K562 (cell line): ENCODE results near the gene ROM1. TPM values are rescaled to one million over a fixed set of nuclear protein-coding genes. Genes with fewer than 3 reads are reported as not detected.
A peak's percentile ranks its signal among the peaks of the same experiment; 100 is the strongest.
"Not testable (repeated sequence)": the region's sequence is repeated elsewhere in the genome, so short reads cannot be mapped to it uniquely, and the experiment has no call there.

Experiments used
- ATAC-seq: fragments of 200-7000 bp; cut with Tn5 transposase; 3 replicates; pipeline ENCODE4 v1.9.1; 2020; ENCODE audit warnings: moderate library complexity
- BruUV-seq: library from RNA; stranded (reverse); fragments of 400-500 nt; replicated peaks from 2 replicates; lab custom pipeline; 2021; lab: Mats Ljungman, UMichigan
- CTCF ChIA-PET: fragments of 300-600 bp; formaldehyde crosslinking; extraction: SDS; loops from one replicate; lab custom pipeline; 2021; ENCODE audit warnings: low intra/inter-chr PET ratio; lab: Yijun Ruan, JAX
- POLR2A ChIA-PET: fragments of 300-600, 350-650 bp; sonication (Branson Sonifier 250); formaldehyde crosslinking; extraction: SDS; loops from one replicate; lab custom pipeline; 2021; ENCODE audit warnings: antibody characterized with exemption, inconsistent platforms; lab: Yijun Ruan, JAX
- DNase-seq, 4 experiments: peaks; one replicate each; pipeline versions ENCODE4 v3.0.0 to v3.0.0-alpha.2; 2011 to 2018; ENCODE audit warnings: low spot score in 3 of 4, mixed read lengths in 3 of 4; ENCODE audit errors: extremely low read depth in 1 of 4
- FAIRE-seq: peaks from 2 replicates; lab custom pipeline; 2011; peaks lifted over from hg19 to GRCh38; lab: Jason Lieb, UNC
- H2AFZ ChIP-seq: 2 replicates; pipeline ENCODE4 v1.6.0; 2011; ENCODE audit warnings: low read depth, low read length, control low read depth, inconsistent platforms
- H3K27ac ChIP-seq: fragments of 200-600 bp; 3 replicates; pipeline ENCODE4 v1.8.0; 2011; ENCODE audit warnings: low read depth, mild to moderate bottlenecking, control low read depth, inconsistent platforms, low read length, moderate library complexity, mixed read lengths; ENCODE audit errors: extremely low read depth
- H3K27me3 ChIP-seq, 2 experiments: fragments of 300-600 bp in 1 of 2; 2 replicates in 1 of 2; 3 replicates in 1 of 2; pipeline versions ENCODE4 v1.6.0 to v1.8.0; 2011; ENCODE audit warnings: inconsistent platforms in 2 of 2, low read length in 2 of 2, mild to moderate bottlenecking in 1 of 2, mixed read lengths in 1 of 2, moderate library complexity in 1 of 2; ENCODE audit not compliant: control insufficient read depth in 2 of 2, insufficient read depth in 2 of 2
- H3K36me3 ChIP-seq: fragments of 300-600 bp; 3 replicates; pipeline ENCODE4 v1.8.0; 2011; ENCODE audit warnings: mild to moderate bottlenecking, low read length, inconsistent platforms; ENCODE audit not compliant: control insufficient read depth, insufficient read depth
- H3K4me1 ChIP-seq, 2 experiments: fragments of 200-600 bp in 1 of 2; replicated peaks in 1 of 2; 2 replicates in 1 of 2; 3 replicates in 1 of 2; pipeline versions ENCODE4 v1.5.1 to v1.8.0; 2011; ENCODE audit warnings: inconsistent platforms in 2 of 2, low read length in 2 of 2, mild to moderate bottlenecking in 1 of 2, mixed read lengths in 1 of 2, moderate library complexity in 1 of 2; ENCODE audit not compliant: control insufficient read depth in 2 of 2, insufficient read depth in 2 of 2
- H3K4me2 ChIP-seq: 2 replicates; pipeline ENCODE4 v1.6.1; 2011; ENCODE audit warnings: low read length, control low read depth, inconsistent platforms, mixed read lengths; ENCODE audit not compliant: insufficient read depth
- H3K4me3 ChIP-seq: fragments of 200-600 bp; sonication (generic), shearing (Covaris generic); 2 replicates; pipeline ENCODE4 v1.5.1; 2016; ENCODE audit warnings: control low read depth, inconsistent platforms
- H3K79me2 ChIP-seq: fragments of 200-600 bp; 3 replicates; pipeline ENCODE4 v1.8.0; 2011; ENCODE audit warnings: low read length, inconsistent platforms; ENCODE audit not compliant: control insufficient read depth, insufficient read depth
- H3K9ac ChIP-seq, 2 experiments: 2 replicates each; pipeline versions ENCODE4 v1.6.0 to v1.6.1; 2011; ENCODE audit warnings: low read depth in 2 of 2, low read length in 2 of 2, control low read depth in 1 of 2, inconsistent platforms in 1 of 2, mild to moderate bottlenecking in 1 of 2, mixed read lengths in 1 of 2; ENCODE audit not compliant: insufficient read depth in 1 of 2
- H3K9me1 ChIP-seq: one replicate; pipeline ENCODE4 v1.6.0; 2011; ENCODE audit warnings: inconsistent platforms, mild to moderate bottlenecking, low read length, moderate library complexity; ENCODE audit not compliant: control insufficient read depth, insufficient read depth
- H3K9me3 ChIP-seq: replicated peaks from 2 replicates; pipeline ENCODE4 v1.5.1; 2011; ENCODE audit warnings: low read depth, low read length, inconsistent platforms; ENCODE audit not compliant: control insufficient read depth, insufficient read depth
- H4K20me1 ChIP-seq: replicated peaks from 2 replicates; pipeline ENCODE4 v1.6.1; 2011; ENCODE audit warnings: low read length, inconsistent platforms, mixed read lengths; ENCODE audit not compliant: control insufficient read depth, insufficient read depth
- FOXK1 ChIP-seq: sonication (generic); formaldehyde crosslinking; IDR thresholded peaks from 2 replicates; pipeline ENCODE4 v1.8.0; 2022; ENCODE audit warnings: missing genetic modification reagents, mild to moderate bottlenecking, borderline replicate concordance
- POLR2G ChIP-seq: fragments of 200-400 bp; formaldehyde crosslinking; IDR thresholded peaks from 2 replicates; pipeline ENCODE4 v1.6.1; 2017; ENCODE audit warnings: low read depth, mild to moderate bottlenecking, antibody characterized with exemption, low read length, moderate library complexity
- POLR2H ChIP-seq: IDR thresholded peaks from 2 replicates; pipeline ENCODE4 v1.6.1; 2016; ENCODE audit warnings: missing genetic modification characterization, low read depth, mild to moderate bottlenecking, control low read depth, missing compliant biosample characterization, moderate library complexity
- RBFOX2 ChIP-seq: fragments of 200-400 bp; formaldehyde crosslinking; IDR thresholded peaks from 2 replicates; pipeline ENCODE4 v1.6.1; 2017; ENCODE audit warnings: low read depth, mild to moderate bottlenecking, low read length, moderate library complexity
- SMARCA4 ChIP-seq: fragments of 450-650 bp; IDR thresholded peaks from 2 replicates; pipeline ENCODE4 v1.6.1; 2016
- SNAPC5 ChIP-seq: fragments of 250-450 bp; sonication (Bioruptor Pico); IDR thresholded peaks from 2 replicates; pipeline ENCODE4 v1.8.0; 2021; ENCODE audit warnings: moderate library complexity, mild to moderate bottlenecking, inconsistent platforms
- TAF7 ChIP-seq: fragments of 450-650 bp; IDR thresholded peaks from 2 replicates; pipeline ENCODE4 v1.6.1; 2016; ENCODE audit warnings: missing genetic modification characterization, missing compliant biosample characterization
- TRIM28 ChIP-seq: fragments of 450-650 bp; IDR thresholded peaks from 2 replicates; pipeline ENCODE4 v1.6.1; 2017
- ZBTB26 ChIP-seq: fragments of 450-650 bp; formaldehyde crosslinking; IDR thresholded peaks from 2 replicates; pipeline ENCODE4 v1.4.0; 2022; ENCODE audit warnings: missing genetic modification characterization
- ZNF146 ChIP-seq: IDR thresholded peaks from one replicate; pipeline ENCODE4 v1.6.1; 2018; ENCODE audit warnings: missing compliant biosample characterization; ENCODE audit not compliant: unreplicated experiment
- ZNF436 ChIP-seq: fragments of 250-450, 450-650 bp; sonication (Bioruptor Pico); formaldehyde crosslinking; IDR thresholded peaks from 2 replicates; pipeline ENCODE4 v1.7.0; 2020; ENCODE audit warnings: mild to moderate bottlenecking
- ZNF449 ChIP-seq: fragments of 250-450 bp; sonication (Bioruptor Pico); IDR thresholded peaks from 2 replicates; pipeline ENCODE4 v1.8.0; 2022; ENCODE audit warnings: moderate library complexity, mild to moderate bottlenecking, inconsistent platforms
- WGBS: fragments of 100-300 bp; shearing (Covaris generic); methylation state at CpG from one replicate; pipeline ENCODE4 v1.1.6; 2016; ENCODE audit warnings: low coverage, mixed read lengths; ENCODE audit not compliant: insufficient coverage; ENCODE audit errors: missing lambda C conversion rate; 5-methylcytosine and 5-hydroxymethylcytosine counted together
- in situ Hi-C: fragments of 300-500 bp; cut with MboI; formaldehyde crosslinking; loops from 4 replicates; pipeline ENCODE4 v1.15.0; 2018; ENCODE audit warnings: inconsistent platforms, mixed read lengths
- intact Hi-C: fragments of 100-400 bp; cut with micrococcal nuclease; formaldehyde crosslinking; loops from 2 replicates; pipeline ENCODE4 v1.14.2; 2022
- polyA plus RNA-seq, 8 experiments: library from polyadenylated mRNA; depleted of rRNA in 4 of 8; stranded (reverse) in 5 of 8; unstranded in 3 of 8; fragments of >200 nt; fragmentation: Nextera tagmentation in 2 of 8; fragmentation: Illumina TruSeq in 1 of 8; extraction: Ambion mirVana in 2 of 8; extraction: Trizol in 1 of 8; gene quantifications; 2 replicates each; pipeline versions ENCODE4 v1.2.1 to v1.2.3, GENCODE V29; 2011 to 2014; ENCODE audit warnings: inconsistent platforms in 1 of 8, missing spikeins in 1 of 8
- total RNA-seq, 7 experiments: library from RNA; depleted of rRNA in 6 of 7; stranded (reverse); fragments of >200 nt in 6 of 7; fragmentation: Illumina TruSeq in 2 of 7; extraction: Trizol in 2 of 7; gene quantifications; 2 replicates each; pipeline versions ENCODE4 v1.2.1 to v1.2.3, GENCODE V29; 2011 to 2021; ENCODE audit warnings: low replicate concordance in 1 of 7

ROM1 gene
- total and polyA plus RNA-seq, 9 of the 15 experiments (the other 6 are each of a cell fraction or from before 2014, with no cell fraction given) = 0.75 to 4.0 (median 2.6) TPM

- POLR2A ChIA-PET, H3K27ac ChIP-seq, ATAC-seq, DNase-seq, in situ Hi-C loops, BruUV-seq, intact Hi-C loops, H3K4me2 ChIP-seq, H4K20me1 ChIP-seq, FAIRE-seq, H2AFZ ChIP-seq, H3K4me3 ChIP-seq, H3K9me1 ChIP-seq, H3K27me3 ChIP-seq, CTCF ChIA-PET, H3K9me3 ChIP-seq: not testable (repeated sequence)
- Histone ChIP-seq H3K4me1 (peaks cover 24 to 49% of the 10 kb centered on the region in 2 experiments; a peak in 4 of 5 replicates), H3K79me2 (peaks cover 22% of the 10 kb centered on the region), H3K36me3 (peaks cover 34% of the 10 kb centered on the region), H3K9ac (0 out of 4 replicates have a peak overlapping the region, but pooled peaks of 1 of the 2 experiments have one; percentile 19)
- WGBS = 100% methylated on average over 4 of the region's 14 CpGs
- peak; percentile 48 for TF ChIP-seq RBFOX2
- TF ChIP-seq POLR2G = peak; percentile 65
Measured at GRCh38 chr11:62616957-62617356, 3.9 kb downstream of the ROM1 start.

- in situ Hi-C loops = loop anchor here (10.0 kb wide), 1 partner anchor 1196 kb away; the partner anchor contains the start of gene CPSF7
- 0 out of 2 replicates have a peak, but pooled peaks have one; percentile 36 for TF ChIP-seq FOXK1 (CRISPR knock-in tag)
- no peak for TF ChIP-seq ZNF146 (CRISPR knock-in tag)
- TF ChIP-seq TRIM28 = 0 out of 2 replicates have a peak, but pooled peaks have one; percentile 48
- 0 out of 2 replicates have a peak, but pooled peaks have one; percentile 46 for TF ChIP-seq ZBTB26
- TF ChIP-seq TAF7 (tag) = no peak
- TF ChIP-seq POLR2H (tag) = no peak
- 0 out of 2 replicates have a peak, but pooled peaks have one; percentile 12 for TF ChIP-seq ZNF436 (CRISPR knock-in tag)
- TF ChIP-seq SNAPC5 (CRISPR knock-in tag) = no peak
- 0 out of 2 replicates have a peak, but pooled peaks have one; percentile 15 for TF ChIP-seq SMARCA4
- TF ChIP-seq ZNF449 = no peak
Measured at GRCh38 chr11:62621027-62621566, 8.0 kb downstream of the ROM1 start.

More at GRCh38 chr11:62621027-62621566, 8.0 kb downstream of the ROM1 start:
- Histone ChIP-seq H4K20me1 (no peaks in the 10 kb centered on the region), H3K27ac (peak overlapping the region; percentile 84), H3K27me3 (no peaks in the 10 kb centered on the region), H2AFZ (peak overlapping the region; percentile 79), H3K4me1 (peaks cover 12 to 18% of the 10 kb centered on the region in 2 experiments; a peak in 4 of 5 replicates), H3K4me2 (peak overlapping the region; percentile 93), H3K9ac (peak overlapping the region; percentile 85 to 93), H3K79me2 (peaks cover 20% of the 10 kb centered on the region), H3K36me3 (peaks cover 34% of the 10 kb centered on the region; the same call in 2 of the 3 replicates), H3K9me1 (no peaks in the 10 kb centered on the region), H3K4me3 (peak overlapping the region; percentile 73), H3K9me3 (no peaks in the 10 kb centered on the region)
- no peak for ATAC-seq
- 11% methylated on average over 8 of the region's 8 CpGs for WGBS
- DNase-seq = no peak
- intact Hi-C loops = no loop called here
- no peak for FAIRE-seq
- POLR2A ChIA-PET = interaction anchor here (0.9 to 2.6 kb wide), 14 partner anchors 9 to 234 kb away, joined by 3 to 24 read pairs (median 4); partner anchors contain the start of genes C11orf98, CSKMT, EML3 and GANAB
- BruUV-seq = TSS peak; percentile 55
- CTCF ChIA-PET = interaction anchor here (1.6 kb wide), 1 partner anchor 9 kb away, joined by 14 read pairs; the partner anchor contains the start of gene EML3
